K562 (cell line): ENCODE measurements around the gene PIH1D1. TPM values are rescaled to one million over a fixed set of nuclear protein-coding genes. Genes with fewer than 3 reads are reported as not detected.

Experiments used
- CTCFL ChIP-seq: IDR thresholded peaks from 2 replicates; pipeline ENCODE4 v1.6.1; 2011; ENCODE audit warnings: borderline replicate concordance, low read depth, mild to moderate bottlenecking, moderate library complexity, low read length; ENCODE audit not compliant: insufficient read depth, poor library complexity, severe bottlenecking
- CXXC5 ChIP-seq: fragments of 250-450 bp; sonication (Bioruptor Pico); IDR thresholded peaks from 2 replicates; pipeline ENCODE4 v1.8.0; 2022; ENCODE audit warnings: inconsistent platforms, mild to moderate bottlenecking, moderate library complexity
- HMBOX1 ChIP-seq: sonication (generic); IDR thresholded peaks from 2 replicates; pipeline ENCODE4 v1.6.1; 2016
- MECOM ChIP-seq: fragments of 250-450 bp; sonication (Bioruptor Pico); IDR thresholded peaks from 2 replicates; pipeline ENCODE4 v1.8.0; 2022; ENCODE audit warnings: inconsistent platforms
- MXI1 ChIP-seq: IDR thresholded peaks from 2 replicates; pipeline ENCODE4 v1.6.1; 2011; ENCODE audit warnings: low read depth, mild to moderate bottlenecking, improper control_type of control experiment, low read length
- OTX1 ChIP-seq: fragments of 450-650 bp; formaldehyde crosslinking; IDR thresholded peaks from 2 replicates; pipeline ENCODE4 v1.4.0; 2022; ENCODE audit warnings: mild to moderate bottlenecking
- SIX5 ChIP-seq, 2 experiments: IDR thresholded peaks; 2 replicates each; pipeline ENCODE4 v1.6.1; 2011; ENCODE audit warnings: low read length in 2 of 2, borderline replicate concordance in 1 of 2, low read depth in 1 of 2, mild to moderate bottlenecking in 1 of 2, moderate library complexity in 1 of 2; ENCODE audit not compliant: insufficient read depth in 1 of 2
- TEAD1 ChIP-seq, 2 experiments: fragments of 450-650 bp in 1 of 2; sonication (generic) in 1 of 2; formaldehyde crosslinking; IDR thresholded peaks; 2 replicates each; pipeline versions ENCODE4 v1.4.0 to v1.8.0; 2020 to 2022; ENCODE audit warnings: mild to moderate bottlenecking in 2 of 2, missing genetic modification reagents in 1 of 2
- ZNF12 ChIP-seq: sonication (generic); formaldehyde crosslinking; IDR thresholded peaks from 2 replicates; pipeline ENCODE4 v1.4.0; 2020; ENCODE audit warnings: mild to moderate bottlenecking, missing genetic modification reagents
- ZNF24 ChIP-seq: fragments of 450-650 bp; IDR thresholded peaks from 2 replicates; pipeline ENCODE4 v1.6.1; 2016
- ZNF263 ChIP-seq: sonication (generic); formaldehyde crosslinking; IDR thresholded peaks from 2 replicates; pipeline ENCODE4 v1.8.0; 2022; ENCODE audit warnings: mild to moderate bottlenecking, missing genetic modification reagents, borderline replicate concordance
- polyA plus RNA-seq, 8 experiments: library from polyadenylated mRNA; depleted of rRNA in 4 of 8; stranded (reverse) in 5 of 8; unstranded in 3 of 8; fragments of >200 nt; fragmentation: Nextera tagmentation in 2 of 8; fragmentation: Illumina TruSeq in 1 of 8; extraction: Ambion mirVana in 2 of 8; extraction: Trizol in 1 of 8; gene quantifications; 2 replicates each; pipeline versions ENCODE4 v1.2.1 to v1.2.3, GENCODE V29; 2011 to 2014; ENCODE audit warnings: inconsistent platforms in 1 of 8, missing spikeins in 1 of 8
- total RNA-seq, 7 experiments: library from RNA; depleted of rRNA in 6 of 7; stranded (reverse); fragments of >200 nt in 6 of 7; fragmentation: Illumina TruSeq in 2 of 7; extraction: Trizol in 2 of 7; gene quantifications; 2 replicates each; pipeline versions ENCODE4 v1.2.1 to v1.2.3, GENCODE V29; 2011 to 2021; ENCODE audit warnings: low replicate concordance in 1 of 7
- TF ChIP-seq, protein P1 (sequence below): fragments of 450-650 bp; IDR thresholded peaks from 2 replicates; pipeline ENCODE4 v1.6.1; 2016; ENCODE audit warnings: mild to moderate bottlenecking, moderate library complexity

Gene PIH1D1
- total and polyA plus RNA-seq, 9 of the 15 experiments (the other 6 are each of a cell fraction or from before 2014, with no cell fraction given): 26.5 to 224 (median 137) TPM

- TF ChIP-seq, protein P1, sequence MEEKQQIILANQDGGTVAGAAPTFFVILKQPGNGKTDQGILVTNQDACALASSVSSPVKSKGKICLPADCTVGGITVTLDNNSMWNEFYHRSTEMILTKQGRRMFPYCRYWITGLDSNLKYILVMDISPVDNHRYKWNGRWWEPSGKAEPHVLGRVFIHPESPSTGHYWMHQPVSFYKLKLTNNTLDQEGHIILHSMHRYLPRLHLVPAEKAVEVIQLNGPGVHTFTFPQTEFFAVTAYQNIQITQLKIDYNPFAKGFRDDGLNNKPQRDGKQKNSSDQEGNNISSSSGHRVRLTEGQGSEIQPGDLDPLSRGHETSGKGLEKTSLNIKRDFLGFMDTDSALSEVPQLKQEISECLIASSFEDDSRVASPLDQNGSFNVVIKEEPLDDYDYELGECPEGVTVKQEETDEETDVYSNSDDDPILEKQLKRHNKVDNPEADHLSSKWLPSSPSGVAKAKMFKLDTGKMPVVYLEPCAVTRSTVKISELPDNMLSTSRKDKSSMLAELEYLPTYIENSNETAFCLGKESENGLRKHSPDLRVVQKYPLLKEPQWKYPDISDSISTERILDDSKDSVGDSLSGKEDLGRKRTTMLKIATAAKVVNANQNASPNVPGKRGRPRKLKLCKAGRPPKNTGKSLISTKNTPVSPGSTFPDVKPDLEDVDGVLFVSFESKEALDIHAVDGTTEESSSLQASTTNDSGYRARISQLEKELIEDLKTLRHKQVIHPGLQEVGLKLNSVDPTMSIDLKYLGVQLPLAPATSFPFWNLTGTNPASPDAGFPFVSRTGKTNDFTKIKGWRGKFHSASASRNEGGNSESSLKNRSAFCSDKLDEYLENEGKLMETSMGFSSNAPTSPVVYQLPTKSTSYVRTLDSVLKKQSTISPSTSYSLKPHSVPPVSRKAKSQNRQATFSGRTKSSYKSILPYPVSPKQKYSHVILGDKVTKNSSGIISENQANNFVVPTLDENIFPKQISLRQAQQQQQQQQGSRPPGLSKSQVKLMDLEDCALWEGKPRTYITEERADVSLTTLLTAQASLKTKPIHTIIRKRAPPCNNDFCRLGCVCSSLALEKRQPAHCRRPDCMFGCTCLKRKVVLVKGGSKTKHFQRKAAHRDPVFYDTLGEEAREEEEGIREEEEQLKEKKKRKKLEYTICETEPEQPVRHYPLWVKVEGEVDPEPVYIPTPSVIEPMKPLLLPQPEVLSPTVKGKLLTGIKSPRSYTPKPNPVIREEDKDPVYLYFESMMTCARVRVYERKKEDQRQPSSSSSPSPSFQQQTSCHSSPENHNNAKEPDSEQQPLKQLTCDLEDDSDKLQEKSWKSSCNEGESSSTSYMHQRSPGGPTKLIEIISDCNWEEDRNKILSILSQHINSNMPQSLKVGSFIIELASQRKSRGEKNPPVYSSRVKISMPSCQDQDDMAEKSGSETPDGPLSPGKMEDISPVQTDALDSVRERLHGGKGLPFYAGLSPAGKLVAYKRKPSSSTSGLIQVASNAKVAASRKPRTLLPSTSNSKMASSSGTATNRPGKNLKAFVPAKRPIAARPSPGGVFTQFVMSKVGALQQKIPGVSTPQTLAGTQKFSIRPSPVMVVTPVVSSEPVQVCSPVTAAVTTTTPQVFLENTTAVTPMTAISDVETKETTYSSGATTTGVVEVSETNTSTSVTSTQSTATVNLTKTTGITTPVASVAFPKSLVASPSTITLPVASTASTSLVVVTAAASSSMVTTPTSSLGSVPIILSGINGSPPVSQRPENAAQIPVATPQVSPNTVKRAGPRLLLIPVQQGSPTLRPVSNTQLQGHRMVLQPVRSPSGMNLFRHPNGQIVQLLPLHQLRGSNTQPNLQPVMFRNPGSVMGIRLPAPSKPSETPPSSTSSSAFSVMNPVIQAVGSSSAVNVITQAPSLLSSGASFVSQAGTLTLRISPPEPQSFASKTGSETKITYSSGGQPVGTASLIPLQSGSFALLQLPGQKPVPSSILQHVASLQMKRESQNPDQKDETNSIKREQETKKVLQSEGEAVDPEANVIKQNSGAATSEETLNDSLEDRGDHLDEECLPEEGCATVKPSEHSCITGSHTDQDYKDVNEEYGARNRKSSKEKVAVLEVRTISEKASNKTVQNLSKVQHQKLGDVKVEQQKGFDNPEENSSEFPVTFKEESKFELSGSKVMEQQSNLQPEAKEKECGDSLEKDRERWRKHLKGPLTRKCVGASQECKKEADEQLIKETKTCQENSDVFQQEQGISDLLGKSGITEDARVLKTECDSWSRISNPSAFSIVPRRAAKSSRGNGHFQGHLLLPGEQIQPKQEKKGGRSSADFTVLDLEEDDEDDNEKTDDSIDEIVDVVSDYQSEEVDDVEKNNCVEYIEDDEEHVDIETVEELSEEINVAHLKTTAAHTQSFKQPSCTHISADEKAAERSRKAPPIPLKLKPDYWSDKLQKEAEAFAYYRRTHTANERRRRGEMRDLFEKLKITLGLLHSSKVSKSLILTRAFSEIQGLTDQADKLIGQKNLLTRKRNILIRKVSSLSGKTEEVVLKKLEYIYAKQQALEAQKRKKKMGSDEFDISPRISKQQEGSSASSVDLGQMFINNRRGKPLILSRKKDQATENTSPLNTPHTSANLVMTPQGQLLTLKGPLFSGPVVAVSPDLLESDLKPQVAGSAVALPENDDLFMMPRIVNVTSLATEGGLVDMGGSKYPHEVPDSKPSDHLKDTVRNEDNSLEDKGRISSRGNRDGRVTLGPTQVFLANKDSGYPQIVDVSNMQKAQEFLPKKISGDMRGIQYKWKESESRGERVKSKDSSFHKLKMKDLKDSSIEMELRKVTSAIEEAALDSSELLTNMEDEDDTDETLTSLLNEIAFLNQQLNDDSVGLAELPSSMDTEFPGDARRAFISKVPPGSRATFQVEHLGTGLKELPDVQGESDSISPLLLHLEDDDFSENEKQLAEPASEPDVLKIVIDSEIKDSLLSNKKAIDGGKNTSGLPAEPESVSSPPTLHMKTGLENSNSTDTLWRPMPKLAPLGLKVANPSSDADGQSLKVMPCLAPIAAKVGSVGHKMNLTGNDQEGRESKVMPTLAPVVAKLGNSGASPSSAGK: peak; percentile 70
- TF ChIP-seq SIX5 (IDR thresholded peaks at IDR 0.05; ENCODE audit: borderline replicate concordance in 1 of 2, insufficient read depth in 1 of 2, low read depth in 1 of 2, low read length in 2 of 2): 0 out of 4 replicates have a peak, but pooled peaks of 1 of the 2 experiments have one; percentile 6
- TF ChIP-seq CXXC5 (CRISPR knock-in tag): peak; percentile 71
- no peak for TF ChIP-seq HMBOX1
- 0 out of 2 replicates have a peak, but pooled peaks have one; percentile 42 for TF ChIP-seq ZNF12 (CRISPR knock-in tag)
- no peak; the same call in 1 of the 2 replicates for TF ChIP-seq ZNF24
- TF ChIP-seq OTX1: peak; percentile 54
- TF ChIP-seq ZNF263: peak; percentile 73; the same call in 1 of the 2 replicates
- TF ChIP-seq MECOM (CRISPR knock-in tag): no peak
- TF ChIP-seq TEAD1 (CRISPR knock-in tag; IDR thresholded peaks at IDR 0.05): peak in 1 of 2 experiments; percentile 79; a peak in 1 of 4 replicates
- TF ChIP-seq MXI1: no peak
- TF ChIP-seq CTCFL: no peak
Observed at GRCh38 chr19:49453013-49453756, 1.6 kb upstream of the PIH1D1 start, which contains the start of gene ALDH16A1 (continued).
